Osteoblast (primary cell): ENCODE measurements around the gene OR14A2. TPM values are rescaled to one million over a fixed set of nuclear protein-coding genes. Genes with fewer than 3 reads are reported as not detected.
A peak's percentile ranks its signal among the peaks of the same experiment; 100 is the strongest.

ENCODE experiments used
- DNase-seq: peaks from one replicate; pipeline ENCODE4 v3.0.0; 2011; ENCODE audit warnings: low spot score, mixed read lengths; ENCODE audit not compliant: insufficient read length; ENCODE audit errors: missing footprints
- H2AFZ ChIP-seq: 2 replicates; pipeline ENCODE4 v1.6.0; 2011; ENCODE audit warnings: mild to moderate bottlenecking, low read length
- H3K27ac ChIP-seq: 2 replicates; pipeline ENCODE4 v1.5.1; 2011; ENCODE audit warnings: mild to moderate bottlenecking, low read depth, low read length, moderate library complexity
- H3K27me3 ChIP-seq: 2 replicates; pipeline ENCODE4 v1.6.0; 2012; ENCODE audit warnings: mild to moderate bottlenecking, control low read depth, inconsistent platforms, low read length, moderate library complexity; ENCODE audit not compliant: insufficient read depth
- H3K36me3 ChIP-seq: 2 replicates; pipeline ENCODE4 v1.5.1; 2011; ENCODE audit warnings: mild to moderate bottlenecking, low read length, control low read depth, moderate library complexity; ENCODE audit not compliant: insufficient read depth
- H3K4me1 ChIP-seq: 2 replicates; pipeline ENCODE4 v1.5.1; 2011; ENCODE audit warnings: mild to moderate bottlenecking, low read length, control low read depth, moderate library complexity; ENCODE audit not compliant: insufficient read depth
- H3K4me2 ChIP-seq: 2 replicates; pipeline ENCODE4 v1.6.0; 2011; ENCODE audit warnings: mild to moderate bottlenecking, low read length; ENCODE audit not compliant: insufficient read depth
- H3K4me3 ChIP-seq: fragments of 200-600 bp; sonication (generic); 3 replicates; pipeline ENCODE4 v1.5.1; 2012; ENCODE audit warnings: mild to moderate bottlenecking, low read length, inconsistent platforms; ENCODE audit not compliant: insufficient read depth
- H3K79me2 ChIP-seq: 2 replicates; pipeline ENCODE4 v1.6.0; 2012; ENCODE audit warnings: mild to moderate bottlenecking, low read length, control low read depth, inconsistent platforms; ENCODE audit not compliant: insufficient read depth
- H3K9me3 ChIP-seq: 2 replicates; pipeline ENCODE4 v1.5.1; 2011; ENCODE audit warnings: low read depth, low read length, control low read depth
- H4K20me1 ChIP-seq: 2 replicates; pipeline ENCODE4 v1.6.0; 2012; ENCODE audit warnings: mild to moderate bottlenecking, low read length, control low read depth; ENCODE audit not compliant: insufficient read depth
- CTCF ChIP-seq: IDR thresholded peaks from 2 replicates; pipeline ENCODE4 v1.5.1; 2011; ENCODE audit warnings: mild to moderate bottlenecking, low read depth, low read length, moderate library complexity; ENCODE audit errors: extremely low read depth
- total RNA-seq: library from RNA; depleted of rRNA; stranded (reverse); fragments of >200 nt; gene quantifications from 2 replicates; pipeline ENCODE4 v1.2.3, GENCODE V29; 2012

The OR14A2 gene
- total RNA-seq, 1 donor = not detected

GRCh38 chr1:247681288-247681897, 66.5 kb downstream of the OR14A2 start:
- H3K27me3 ChIP-seq = no peaks in the 10 kb centered on the region
- no peak overlapping the region for H3K4me2 ChIP-seq
- H3K36me3 ChIP-seq = no peaks in the 10 kb centered on the region
- no peaks in the 10 kb centered on the region for H3K79me2 ChIP-seq
- DNase-seq = no peak
- no peaks in the 10 kb centered on the region for H3K4me1 ChIP-seq
- no peaks in the 10 kb centered on the region for H3K9me3 ChIP-seq
- H2AFZ ChIP-seq = no peak overlapping the region
- H3K4me3 ChIP-seq = no peak overlapping the region
- TF ChIP-seq CTCF = peak; percentile 43
- no peaks in the 10 kb centered on the region for H4K20me1 ChIP-seq
- no peak overlapping the region for H3K27ac ChIP-seq

- Histone ChIP-seq H3K9me3 (no peaks in the 10 kb centered on the region), H2AFZ (no peak overlapping the region), H3K79me2 (no peaks in the 10 kb centered on the region), H3K4me1 (no peaks in the 10 kb centered on the region), H3K27me3 (no peaks in the 10 kb centered on the region), H3K36me3 (no peaks in the 10 kb centered on the region), H3K4me3 (no peak overlapping the region), H3K27ac (no peak overlapping the region), H4K20me1 (no peaks in the 10 kb centered on the region), H3K4me2 (no peak overlapping the region)
- TF ChIP-seq CTCF = no peak
- DNase-seq = no peak
These were observed 67.8 kb downstream of the OR14A2 start for GRCh38 chr1:247680171-247680570.

- Histone ChIP-seq H3K4me2 (no peak within 1 kb of the TSS), H3K4me1 (no peaks in the 10 kb centered on the region), H3K79me2 (no peaks in the 10 kb centered on the region), H3K4me3 (no peak within 1 kb of the TSS), H3K27ac (no peak within 1 kb of the TSS), H3K9me3 (no peaks in the 10 kb centered on the region), H3K27me3 (no peaks in the 10 kb centered on the region), H3K36me3 (no peaks in the 10 kb centered on the region), H2AFZ (no peak within 1 kb of the TSS), H4K20me1 (no peaks in the 10 kb centered on the region)
- no peak for TF ChIP-seq CTCF
- no peak for DNase-seq
These were observed 68.3 kb downstream of the OR14A2 start, which contains the start of gene OR13G1 for GRCh38 chr1:247679639-247680038. Gene OR13G1, minus strand, starts transcription at chr1:247679739. Its CDS starts 6,698 bp downstream, at chr1:247673041.

Other genes starting within 250 kb of the OR14A2 start
- not detected in 2 replicates for gene OR2C3, start 211.7 kb downstream of the OR14A2 start, total RNA-seq
- gene GCSAML, start 199.0 kb downstream of the OR14A2 start, total RNA-seq = not detected in 2 replicates
- gene OR2G2, start 159.8 kb downstream of the OR14A2 start, total RNA-seq = not detected in 2 replicates
- not detected in 2 replicates for gene OR2G3, start 142.6 kb downstream of the OR14A2 start, total RNA-seq
- not detected in 2 replicates for gene OR13G1, start 68.4 kb downstream of the OR14A2 start, total RNA-seq
- not detected in 2 replicates for gene OR6F1, start 31.5 kb downstream of the OR14A2 start, total RNA-seq
- gene OR14K1, start 9.5 kb downstream of the OR14A2 start, total RNA-seq = 0.36 TPM in 1 of 2 replicates, not detected in the other
- gene OR1C1, start 12.4 kb upstream of the OR14A2 start, total RNA-seq = not detected in 2 replicates
- not detected in 2 replicates for gene OR14A16, start 76.0 kb upstream of the OR14A2 start, total RNA-seq
- gene OR11L1, start 93.8 kb upstream of the OR14A2 start, total RNA-seq = not detected in 2 replicates
- gene TRIM58, start 109.0 kb upstream of the OR14A2 start, total RNA-seq = 0.29 and 0.36 TPM in 2 replicates
- 1.1 TPM in 1 of 2 replicates, not detected in the other for gene OR2W3, start 147.4 kb upstream of the OR14A2 start, total RNA-seq
- not detected in 2 replicates for gene OR2T8, start 172.1 kb upstream of the OR14A2 start, total RNA-seq
- gene OR2AJ1, start 176.7 kb upstream of the OR14A2 start, total RNA-seq = not detected in 2 replicates
- gene OR2L8, start 200.7 kb upstream of the OR14A2 start, total RNA-seq = not detected in 2 replicates
- gene OR2AK2, start 217.1 kb upstream of the OR14A2 start, total RNA-seq = not detected in 2 replicates